Gastroesophageal sphincter (tissue), 4 donors: ENCODE data around the gene CBX6. TPM values are rescaled to one million over a fixed set of nuclear protein-coding genes. Genes with fewer than 3 reads are reported as not detected.
A peak's percentile ranks its signal among the peaks of the same experiment; 100 is the strongest.

Experiments used
- ATAC-seq: fragments of 150-250 bp; one replicate; pipeline ENCODE4 v1.9.1; 2016; ENCODE audit warnings: mild to moderate bottlenecking, moderate library complexity
- H3K27ac ChIP-seq, 4 donors: fragments of 200-600 bp; sonication (generic) in 3 of 4; 1 replicate in 3 of 4; 2 replicates in 1 of 4; pipeline ENCODE4 v1.5.1; 2016 to 2019
- H3K27me3 ChIP-seq: fragments of 200-600 bp; sonication (generic); one replicate; pipeline ENCODE4 v1.5.1; 2019
- H3K36me3 ChIP-seq, 2 donors: fragments of 200-600 bp; sonication (generic); one replicate each; pipeline ENCODE4 v1.5.1; 2019; ENCODE audit warnings: control low read depth in 1 of 2
- H3K4me1 ChIP-seq, 3 donors: fragments of 200-600 bp; sonication (generic); 1 replicate in 2 of 3; 2 replicates in 1 of 3; pipeline ENCODE4 v1.5.1; 2016 to 2019; ENCODE audit warnings: control low read depth in 2 of 3
- H3K4me3 ChIP-seq, 2 donors: fragments of 200-600 bp; sonication (generic); one replicate each; pipeline ENCODE4 v1.5.1; 2019; ENCODE audit warnings: mild to moderate bottlenecking in 1 of 2, moderate library complexity in 1 of 2
- H3K9me3 ChIP-seq, 3 donors: fragments of 200-600 bp; sonication (generic); one replicate each; pipeline ENCODE4 v1.5.1; 2017 to 2019; ENCODE audit warnings: control low read depth in 2 of 3
- EP300 ChIP-seq: sonication (generic); formaldehyde crosslinking; IDR thresholded peaks from one replicate; pipeline ENCODE4 v1.6.1; 2017; ENCODE audit warnings: antibody characterized with exemption, mild to moderate bottlenecking
- POLR2A ChIP-seq, 2 donors: fragments of 450-650 bp; IDR thresholded peaks; one replicate each; pipeline ENCODE4 v1.6.1; 2017; ENCODE audit warnings: antibody characterized with exemption in 2 of 2, mild to moderate bottlenecking in 2 of 2, moderate library complexity in 1 of 2
- POLR2AphosphoS5 ChIP-seq: sonication (generic); formaldehyde crosslinking; IDR thresholded peaks from one replicate; pipeline ENCODE4 v1.6.1; 2017; ENCODE audit warnings: antibody characterized with exemption
- WGBS, 2 donors: methylation state at CpG; one replicate each; pipeline ENCODE4 v1.1.5; 2018; ENCODE audit warnings: low coverage in 1 of 2; 5-methylcytosine and 5-hydroxymethylcytosine counted together
- total RNA-seq, 4 donors: library from RNA; depleted of rRNA; stranded (reverse); fragments of >200 nt; gene quantifications; one replicate each; pipeline ENCODE4 v1.1.0, GENCODE V29; 2016
- TF ChIP-seq, protein P1 (sequence below), 4 experiments: fragments of 200-600 bp in 2 of 4; fragments of 450-650 bp in 2 of 4; sonication (generic) in 1 of 4; IDR thresholded peaks; one replicate each; pipeline ENCODE4 v1.5.1; 2017 to 2019; ENCODE audit warnings: antibody characterized with exemption in 4 of 4, mild to moderate bottlenecking in 2 of 4, moderate library complexity in 2 of 4

CBX6 gene
- total RNA-seq, 4 donors from 2014 or later, result 77.3 to 187 (median 105) TPM

DNA sequence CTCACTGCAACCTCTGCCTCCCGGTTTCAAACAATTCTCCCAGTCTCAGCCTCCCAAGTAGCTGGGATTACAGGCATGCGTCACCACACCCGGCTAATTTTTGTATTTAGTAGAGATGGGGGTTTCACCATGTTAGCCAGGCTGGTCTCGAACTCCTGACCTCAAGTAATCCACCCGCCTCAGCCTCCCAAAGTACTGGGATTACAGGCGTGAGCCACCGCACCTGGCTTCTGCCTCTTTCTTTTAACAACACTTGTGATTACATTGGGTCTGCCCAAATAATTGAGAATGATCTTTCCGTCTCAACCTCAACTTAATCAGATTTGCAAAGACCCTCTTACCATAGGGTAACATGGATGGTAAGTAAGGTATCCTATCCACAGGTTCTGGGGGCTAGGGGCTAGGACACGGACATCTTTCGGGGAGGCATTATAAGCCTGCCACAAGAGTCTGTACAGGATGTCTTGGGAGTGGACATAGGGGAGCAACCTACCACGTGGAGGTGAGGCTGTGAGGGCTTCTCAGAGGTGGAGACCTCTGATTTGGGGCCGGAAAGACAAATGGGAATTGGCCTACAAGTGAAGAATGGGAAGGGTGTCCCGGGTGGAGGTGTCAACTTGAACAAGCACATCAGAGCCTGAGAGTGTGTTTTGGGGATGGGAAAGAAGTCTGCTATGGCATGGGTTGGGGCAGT, 2.7 kb upstream of the CBX6 start:
- H3K4me1 ChIP-seq, result peaks cover 0 to 31% (median 5%) of the 10 kb centered on the region in 3 donors
- peak overlapping the region in 1 of 4 donors; percentile 95 for H3K27ac ChIP-seq
- H3K4me3 ChIP-seq, result no peak overlapping the region
- H3K9me3 ChIP-seq, result no peaks in the 10 kb centered on the region
- peaks cover 0 to 4% of the 10 kb centered on the region in 2 donors for H3K36me3 ChIP-seq
- ATAC-seq, result no peak
- H3K27me3 ChIP-seq, result no peaks in the 10 kb centered on the region
- 91 to 94% methylated on average over 8 of the region's 13 CpGs for WGBS, 2 donors
- TF ChIP-seq POLR2AphosphoS5 (no peak), POLR2A (IDR thresholded peaks at IDR 0.05) (no peak), EP300 (no peak)
- TF ChIP-seq, protein P1, sequence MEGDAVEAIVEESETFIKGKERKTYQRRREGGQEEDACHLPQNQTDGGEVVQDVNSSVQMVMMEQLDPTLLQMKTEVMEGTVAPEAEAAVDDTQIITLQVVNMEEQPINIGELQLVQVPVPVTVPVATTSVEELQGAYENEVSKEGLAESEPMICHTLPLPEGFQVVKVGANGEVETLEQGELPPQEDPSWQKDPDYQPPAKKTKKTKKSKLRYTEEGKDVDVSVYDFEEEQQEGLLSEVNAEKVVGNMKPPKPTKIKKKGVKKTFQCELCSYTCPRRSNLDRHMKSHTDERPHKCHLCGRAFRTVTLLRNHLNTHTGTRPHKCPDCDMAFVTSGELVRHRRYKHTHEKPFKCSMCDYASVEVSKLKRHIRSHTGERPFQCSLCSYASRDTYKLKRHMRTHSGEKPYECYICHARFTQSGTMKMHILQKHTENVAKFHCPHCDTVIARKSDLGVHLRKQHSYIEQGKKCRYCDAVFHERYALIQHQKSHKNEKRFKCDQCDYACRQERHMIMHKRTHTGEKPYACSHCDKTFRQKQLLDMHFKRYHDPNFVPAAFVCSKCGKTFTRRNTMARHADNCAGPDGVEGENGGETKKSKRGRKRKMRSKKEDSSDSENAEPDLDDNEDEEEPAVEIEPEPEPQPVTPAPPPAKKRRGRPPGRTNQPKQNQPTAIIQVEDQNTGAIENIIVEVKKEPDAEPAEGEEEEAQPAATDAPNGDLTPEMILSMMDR (IDR thresholded peaks at IDR 0.05), result no peak

DNA sequence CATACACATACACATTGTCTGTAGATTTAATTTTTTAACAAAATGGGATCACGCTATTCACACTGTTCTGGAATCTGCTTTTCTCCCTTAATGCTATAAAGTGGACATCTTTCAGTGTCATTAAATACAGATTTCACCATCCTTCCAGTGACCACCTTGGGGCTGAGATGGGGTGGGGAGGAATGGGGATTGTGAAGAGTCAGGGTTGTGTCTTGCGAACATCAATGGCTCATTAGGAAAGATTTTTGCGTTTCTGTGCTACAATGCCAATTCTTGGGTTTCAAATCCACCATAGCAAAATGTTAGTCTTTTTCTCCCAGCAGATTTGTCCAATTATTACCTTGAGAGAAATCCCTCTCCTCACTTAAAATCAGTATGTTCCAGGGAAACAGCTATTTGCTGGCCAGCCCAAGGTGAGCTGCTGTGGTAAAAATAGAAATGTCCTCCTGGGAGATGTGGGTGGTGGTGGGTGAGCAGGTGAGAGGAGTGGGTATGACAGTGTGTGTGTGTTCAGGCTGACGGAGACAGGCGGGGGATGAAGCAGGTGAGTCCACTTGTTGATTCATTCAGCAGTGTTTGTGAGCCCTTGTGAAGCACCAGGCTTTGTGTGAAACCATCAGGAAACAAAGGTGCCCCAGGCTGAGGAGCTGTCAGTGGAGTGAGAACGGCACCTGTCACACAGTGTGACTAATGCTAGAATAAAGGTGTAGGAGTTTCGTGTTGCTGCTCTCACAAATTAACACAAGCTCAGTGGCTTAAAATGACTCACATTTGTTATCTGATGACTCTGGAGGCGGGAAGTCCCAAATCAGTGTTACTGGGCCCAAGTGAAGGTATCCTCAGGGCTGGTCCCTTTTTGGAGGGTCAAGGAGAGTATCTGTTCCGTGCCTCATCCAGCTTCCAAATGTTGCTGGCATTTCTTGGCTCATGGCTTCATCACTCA, 1.7 kb upstream of the CBX6 start:
- no peak for TF ChIP-seq POLR2AphosphoS5
- H3K9me3 ChIP-seq, result no peaks in the 10 kb centered on the region
- WGBS, 2 donors, result 65 to 67% methylated on average over 6 to 9 of the region's 9 CpGs
- peak overlapping the region; percentile 95 to 98 (median 96) for H3K27ac ChIP-seq
- no peaks in the 10 kb centered on the region for H3K27me3 ChIP-seq
- peak overlapping the region in 1 of 2 donors; percentile 86 for H3K4me3 ChIP-seq
- H3K36me3 ChIP-seq, result peaks cover 0 to 12% of the 10 kb centered on the region in 2 donors
- peaks cover 0 to 41% (median 12%) of the 10 kb centered on the region in 3 donors for H3K4me1 ChIP-seq
- ATAC-seq, result no peak

GRCh38 chr22:38872831-38873248, 824 bp upstream of the CBX6 start:
- peaks cover 0 to 21% of the 10 kb centered on the region in 2 donors for H3K36me3 ChIP-seq
- H3K4me3 ChIP-seq, result peak overlapping the region; percentile 84 to 86

GRCh38 chr22:38871360-38872171, 450 bp downstream of the CBX6 start:
- peaks cover 0 to 63% (median 17%) of the 10 kb centered on the region in 3 donors for H3K4me1 ChIP-seq
- peaks cover 0 to 33% of the 10 kb centered on the region in 2 donors for H3K36me3 ChIP-seq
- peak; percentile 2 for ATAC-seq
- TF ChIP-seq POLR2A (IDR thresholded peaks at IDR 0.05), result peak in 1 of 2 donors; percentile 49
- TF ChIP-seq EP300, result no peak
- TF ChIP-seq POLR2AphosphoS5, result no peak
- TF ChIP-seq, protein P1 (IDR thresholded peaks at IDR 0.05), result peak in 1 of 4 experiments; percentile 17
- H3K9me3 ChIP-seq, result no peaks in the 10 kb centered on the region
- H3K27ac ChIP-seq, result peak overlapping the region; percentile 75 to 98 (median 96)
- H3K4me3 ChIP-seq, result peak overlapping the region; percentile 70 to 86
- H3K27me3 ChIP-seq, result no peaks in the 10 kb centered on the region
- no CpG with 5 or more reads among the region's 77 CpGs for WGBS, 2 donors

More at GRCh38 chr22:38872831-38873248, 824 bp upstream of the CBX6 start:
- Histone ChIP-seq H3K9me3 (no peaks in the 10 kb centered on the region), H3K27me3 (no peaks in the 10 kb centered on the region), H3K4me1 (peaks cover 0 to 50% (median 17%) of the 10 kb centered on the region in 3 donors), H3K27ac (peak overlapping the region; percentile 95 to 98 (median 96))
- TF ChIP-seq POLR2A (IDR thresholded peaks at IDR 0.05) (peak; percentile 29 to 61), EP300 (no peak), POLR2AphosphoS5 (peak; percentile 41)
- WGBS, 2 donors, result 0% methylated on average over 3 to 25 of the region's 37 CpGs
- peak; percentile 52 for ATAC-seq

DNA sequence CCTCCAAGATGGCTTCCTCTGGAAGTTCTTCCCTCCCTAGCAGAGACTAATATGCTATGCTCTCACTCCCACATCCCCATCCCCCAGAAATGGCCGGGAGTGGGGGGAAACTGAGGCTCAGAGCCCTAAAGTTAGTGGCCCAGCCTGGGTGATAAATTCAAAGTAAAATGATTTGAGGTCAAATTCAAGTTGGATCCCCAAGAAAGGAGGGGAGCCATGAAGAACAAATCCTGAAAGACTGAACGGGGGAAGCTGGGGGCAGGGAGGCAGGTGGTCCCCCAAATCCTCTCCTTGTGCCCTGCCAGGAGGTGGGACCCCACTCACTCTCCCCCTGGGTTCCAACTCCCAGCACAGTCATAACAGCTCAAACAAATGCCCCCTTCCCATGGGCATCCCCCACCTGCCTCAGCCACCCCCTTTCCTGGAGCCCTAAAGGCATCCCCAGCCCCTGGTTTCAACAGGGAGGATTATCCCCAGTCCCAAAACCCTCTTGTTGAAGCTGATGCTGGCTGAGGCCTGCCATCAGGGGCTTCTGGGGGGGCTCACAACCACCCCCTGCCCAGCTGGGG, 1.1 kb downstream of the CBX6 start:
- TF ChIP-seq POLR2A (IDR thresholded peaks at IDR 0.05), result no peak
- no peak for TF ChIP-seq POLR2AphosphoS5
- no peak for TF ChIP-seq EP300
- TF ChIP-seq, protein P1 (IDR thresholded peaks at IDR 0.05), result no peak
- ATAC-seq, result no peak
- Histone ChIP-seq H3K4me3 (peak overlapping the region; percentile 70 to 86), H3K4me1 (peaks cover 2 to 70% (median 20%) of the 10 kb centered on the region in 3 donors), H3K27ac (peak overlapping the region; percentile 75 to 98 (median 96)), H3K36me3 (peaks cover 0 to 40% of the 10 kb centered on the region in 2 donors), H3K9me3 (no peaks in the 10 kb centered on the region), H3K27me3 (no peaks in the 10 kb centered on the region)
- 0% methylated on average over 1 of the region's 2 CpGs for WGBS, 2 donors
